Chondrocyte (in vitro differentiated cells): ENCODE measurements around the gene TK2. TPM values are rescaled to one million over a fixed set of nuclear protein-coding genes. Genes with fewer than 3 reads are reported as not detected.

Experiments
- DNase-seq: peaks from one replicate; pipeline ENCODE4 v3.0.0; 2021; ENCODE audit warnings: mixed read lengths, low spot score
- H3K27ac Mint-ChIP-seq: one replicate; pipeline ENCODE4 v1.8.0; 2021; ENCODE audit warnings: mild to moderate bottlenecking, moderate library complexity, mixed read lengths; ENCODE audit not compliant: unreplicated experiment
- H3K27me3 Mint-ChIP-seq: 2 replicates; pipeline ENCODE4 v1.8.0; 2021; ENCODE audit warnings: low read depth, mixed read lengths
- H3K36me3 Mint-ChIP-seq: 2 replicates; pipeline ENCODE4 v1.8.0; 2021; ENCODE audit warnings: low read depth, mixed read lengths
- H3K4me1 Mint-ChIP-seq: 2 replicates; pipeline ENCODE4 v1.8.0; 2021; ENCODE audit warnings: low read depth, mild to moderate bottlenecking, mixed read lengths
- H3K4me3 Mint-ChIP-seq: one replicate; pipeline ENCODE4 v1.8.0; 2021; ENCODE audit warnings: mild to moderate bottlenecking, moderate library complexity, mixed read lengths; ENCODE audit not compliant: unreplicated experiment
- H3K9me3 Mint-ChIP-seq: 2 replicates; pipeline ENCODE4 v1.8.0; 2021; ENCODE audit warnings: low read depth, mixed read lengths
- CTCF ChIP-seq: fragments of 200-600 bp; sonication (generic); IDR thresholded peaks from 2 replicates; pipeline ENCODE4 v1.5.0; 2021; ENCODE audit warnings: antibody characterized with exemption, mild to moderate bottlenecking, moderate library complexity
- total RNA-seq: library from RNA; stranded (reverse); gene quantifications from 3 replicates; pipeline ENCODE4 v1.2.1, GENCODE V29; 2021

Gene TK2
- total RNA-seq, 1 donor from 2014 or later, result 34.3 TPM

- no peak for TF ChIP-seq CTCF
- Mint-ChIP-seq H3K27ac (no peak overlapping the region), H3K9me3 (no peaks in the 10 kb centered on the region), H3K36me3 (peaks cover 6% of the 10 kb centered on the region), H3K4me1 (peaks cover 20% of the 10 kb centered on the region), H3K27me3 (no peaks in the 10 kb centered on the region), H3K4me3 (no peak overlapping the region)
- no peak for DNase-seq
Observed at GRCh38 chr16:66544016-66544757, 5.7 kb downstream of the TK2 start.

- H3K4me1 Mint-ChIP-seq, result peaks cover 14% of the 10 kb centered on the region
- no peaks in the 10 kb centered on the region for H3K9me3 Mint-ChIP-seq
Observed at GRCh38 chr16:66543541-66543940, 6.4 kb downstream of the TK2 start.

GRCh38 chr16:66542396-66542795 is 7.5 kb downstream of the TK2 start:
- DNase-seq, result no peak
- H3K27me3 Mint-ChIP-seq, result no peaks in the 10 kb centered on the region
- no peaks in the 10 kb centered on the region for H3K9me3 Mint-ChIP-seq
- H3K4me3 Mint-ChIP-seq, result no peak overlapping the region
- TF ChIP-seq CTCF, result no peak
- peaks cover 5% of the 10 kb centered on the region for H3K4me1 Mint-ChIP-seq
- no peak overlapping the region for H3K27ac Mint-ChIP-seq
- H3K36me3 Mint-ChIP-seq, result peaks cover 9% of the 10 kb centered on the region

More at GRCh38 chr16:66543541-66543940, 6.4 kb downstream of the TK2 start:
- Mint-ChIP-seq H3K36me3 (peaks cover 6% of the 10 kb centered on the region), H3K27ac (no peak overlapping the region), H3K27me3 (no peaks in the 10 kb centered on the region), H3K4me3 (no peak overlapping the region)
- TF ChIP-seq CTCF, result no peak
- DNase-seq, result no peak

GRCh38 chr16:66541388-66542355 is 8.2 kb downstream of the TK2 start:
- H3K4me3 Mint-ChIP-seq, result no peak overlapping the region
- TF ChIP-seq CTCF, result no peak
- no peak overlapping the region for H3K27ac Mint-ChIP-seq
- no peak for DNase-seq
- H3K9me3 Mint-ChIP-seq, result no peaks in the 10 kb centered on the region
- H3K36me3 Mint-ChIP-seq, result peaks cover 14% of the 10 kb centered on the region
- H3K4me1 Mint-ChIP-seq, result peaks cover 4% of the 10 kb centered on the region
- H3K27me3 Mint-ChIP-seq, result no peaks in the 10 kb centered on the region
